Stomach smooth muscle (tissue), 2 donors: ENCODE data around the gene SLC19A2.

Experiments used
- H3K27ac ChIP-seq: one replicate; pipeline ENCODE4 v1.7.0; 2013; ENCODE audit warnings: mild to moderate bottlenecking, low read length, inconsistent platforms
- H3K27me3 ChIP-seq, 2 donors: one replicate each; pipeline ENCODE4 v1.7.0; 2013; ENCODE audit warnings: low read length in 2 of 2; ENCODE audit not compliant: insufficient read depth in 2 of 2, control insufficient read depth in 1 of 2
- H3K36me3 ChIP-seq, 2 donors: one replicate each; pipeline ENCODE4 v1.7.0; 2013; ENCODE audit warnings: low read length in 2 of 2; ENCODE audit not compliant: control insufficient read depth in 2 of 2, insufficient read depth in 2 of 2
- H3K4me1 ChIP-seq: one replicate; pipeline ENCODE4 v1.7.0; 2013; ENCODE audit warnings: low read length; ENCODE audit not compliant: control insufficient read depth, insufficient read depth
- H3K4me3 ChIP-seq, 2 donors: one replicate each; pipeline ENCODE4 v1.7.0; 2013; ENCODE audit warnings: low read length in 2 of 2
- H3K9ac ChIP-seq, 2 donors: one replicate each; pipeline ENCODE4 v1.7.0; 2013; ENCODE audit warnings: low read length in 2 of 2, mild to moderate bottlenecking in 1 of 2
- H3K9me3 ChIP-seq, 2 donors: one replicate each; pipeline ENCODE4 v1.7.0; 2013; ENCODE audit warnings: low read length in 2 of 2; ENCODE audit not compliant: control insufficient read depth in 2 of 2
- donor health status: healthy.
- donor health status: Pancreatic carcinoma.

The SLC19A2 gene

DNA sequence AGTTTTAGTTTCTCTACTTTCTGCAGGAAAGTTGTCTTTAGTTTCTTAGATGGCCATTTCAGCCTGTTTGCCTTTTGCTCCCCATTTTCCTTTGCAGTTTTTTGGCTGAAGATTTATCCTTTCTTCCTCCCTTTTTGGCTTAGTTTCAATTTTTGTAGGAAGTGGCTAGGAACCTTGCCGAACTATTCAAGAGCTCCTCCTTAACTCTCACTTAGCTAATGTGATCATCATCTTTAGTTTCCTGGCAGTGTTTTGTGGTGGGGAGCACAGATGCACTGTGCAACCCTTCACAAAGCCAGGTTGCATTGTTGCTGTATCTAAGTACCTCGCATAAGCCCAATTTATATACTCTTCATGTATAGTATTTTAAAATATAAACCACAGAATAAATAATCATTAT is 29.7 kb downstream of the SLC19A2 start:
- Histone ChIP-seq H3K4me3 (no peak overlapping the region), H3K4me1 (no peaks in the 10 kb centered on the region), H3K27ac (no peak overlapping the region), H3K9ac (no peak overlapping the region), H3K36me3 (no peaks in the 10 kb centered on the region), H3K27me3 (peaks cover 6 to 8% of the 10 kb centered on the region in 2 donors), H3K9me3 (no peaks in the 10 kb centered on the region)

DNA sequence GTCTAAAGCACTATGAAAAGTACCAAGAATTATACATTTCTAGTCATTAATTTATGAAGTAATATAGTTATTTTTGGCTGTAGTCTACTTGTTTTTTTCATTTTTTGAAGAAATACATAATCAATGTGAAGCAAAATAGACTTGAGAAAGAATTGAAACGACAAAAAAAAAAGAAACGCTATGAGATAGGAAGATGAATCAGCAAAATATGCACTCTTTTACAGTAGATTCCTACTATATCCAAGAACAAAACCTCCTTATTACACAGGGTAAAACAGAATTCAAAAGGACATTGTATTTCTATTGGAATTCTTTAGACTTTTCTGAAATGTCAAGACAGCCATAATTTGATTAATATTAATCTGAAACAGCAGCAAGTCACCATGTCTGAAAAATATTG is 32.8 kb downstream of the SLC19A2 start:
- no peak overlapping the region for H3K9ac ChIP-seq
- no peaks in the 10 kb centered on the region for H3K36me3 ChIP-seq
- H3K4me1 ChIP-seq = no peaks in the 10 kb centered on the region
- no peak overlapping the region for H3K27ac ChIP-seq
- H3K4me3 ChIP-seq = no peak overlapping the region
- no peaks in the 10 kb centered on the region for H3K9me3 ChIP-seq
- H3K27me3 ChIP-seq = no peaks in the 10 kb centered on the region

DNA sequence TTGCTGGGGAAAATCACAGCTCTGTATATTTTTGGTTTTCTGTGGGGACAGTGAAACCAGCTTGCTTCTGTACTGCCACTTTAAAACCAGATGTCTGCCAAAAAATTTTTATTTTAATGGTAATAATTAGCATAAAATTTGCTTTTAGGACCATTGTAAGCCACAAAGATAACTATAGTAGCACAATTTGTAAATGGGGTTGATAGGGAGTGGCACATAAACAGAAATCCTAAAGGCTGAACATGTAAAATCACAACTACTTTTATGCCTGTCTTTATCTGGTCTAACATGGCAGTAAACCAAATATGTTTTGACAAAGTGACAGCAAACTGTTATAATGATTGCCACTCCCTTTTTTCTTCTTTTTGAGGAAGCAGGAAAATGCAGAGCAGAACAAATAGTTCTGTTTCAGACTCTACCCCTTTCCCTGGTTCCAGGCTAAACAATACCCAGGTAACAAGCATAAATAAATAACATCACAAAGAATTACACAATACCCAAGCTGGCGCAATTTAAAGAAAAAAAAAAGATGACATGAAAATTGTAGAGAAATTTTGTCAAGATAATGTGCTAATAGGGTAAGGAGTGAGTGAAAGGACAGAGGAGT is 34.4 kb downstream of the SLC19A2 start:
- H3K27me3 ChIP-seq = no peaks in the 10 kb centered on the region
- H3K36me3 ChIP-seq = no peaks in the 10 kb centered on the region
- no peak overlapping the region for H3K9ac ChIP-seq
- no peaks in the 10 kb centered on the region for H3K4me1 ChIP-seq
- no peak overlapping the region for H3K27ac ChIP-seq
- H3K9me3 ChIP-seq = no peaks in the 10 kb centered on the region
- no peak overlapping the region for H3K4me3 ChIP-seq

DNA sequence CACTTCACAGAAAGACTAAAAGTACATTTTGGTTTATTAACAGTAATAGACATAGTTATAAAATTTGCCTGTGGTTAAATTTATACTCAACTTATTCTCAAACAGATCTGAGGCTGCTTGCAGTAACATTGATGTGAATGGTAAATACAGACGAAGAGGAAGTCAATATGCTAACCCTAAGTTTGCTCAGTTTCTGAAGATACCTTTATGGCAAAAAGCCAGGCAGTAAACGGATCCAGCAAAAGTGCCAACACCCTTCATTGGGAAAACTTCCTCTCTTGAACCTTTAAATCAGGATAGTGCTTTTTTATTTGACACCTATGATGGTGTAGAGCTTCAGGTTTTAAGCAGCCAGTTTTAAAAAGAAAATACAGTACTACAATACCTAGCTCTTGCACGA is 41.8 kb downstream of the SLC19A2 start:
- Histone ChIP-seq H3K9ac (no peak overlapping the region), H3K36me3 (no peaks in the 10 kb centered on the region), H3K4me1 (no peaks in the 10 kb centered on the region), H3K27ac (no peak overlapping the region), H3K9me3 (no peaks in the 10 kb centered on the region), H3K4me3 (no peak overlapping the region), H3K27me3 (no peaks in the 10 kb centered on the region)

DNA sequence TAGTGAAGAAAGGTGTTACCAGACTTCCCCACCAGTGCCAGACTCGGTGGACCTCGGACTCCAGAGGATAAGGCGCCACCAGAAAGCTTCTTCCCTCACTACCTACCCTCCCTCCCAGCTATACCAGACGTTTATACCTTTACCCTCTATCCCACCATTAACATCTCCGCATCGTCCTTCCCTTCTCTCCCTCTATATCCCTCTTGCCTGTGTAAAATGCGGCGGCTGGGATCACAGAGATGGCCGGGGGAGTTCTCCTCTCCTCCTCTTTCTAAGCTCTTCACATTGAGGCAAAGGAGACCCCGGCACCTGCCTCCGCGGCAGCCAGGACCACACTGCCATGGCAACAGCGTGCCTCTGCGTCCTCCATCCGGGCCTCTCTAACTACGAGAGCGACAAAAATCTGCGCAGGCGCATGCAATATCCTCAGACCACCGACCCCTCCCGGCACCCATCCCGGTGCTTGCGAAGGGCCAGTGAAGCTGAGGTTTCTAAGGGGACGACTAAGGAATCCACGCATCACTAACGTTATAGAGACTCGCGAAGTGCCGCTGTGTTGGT is 58.6 kb downstream of the SLC19A2 start, which contains the start of gene CCDC181:
CCDC181 (minus strand) TSS at position 394 of the 561 bp plus-strand sequence. CDS start 2,547 bp downstream, outside the sequence.
- H3K4me1 ChIP-seq = no peaks in the 10 kb centered on the region
- no peaks in the 10 kb centered on the region for H3K36me3 ChIP-seq
- no peaks in the 10 kb centered on the region for H3K9me3 ChIP-seq
- peaks cover 7% of the 10 kb centered on the region in 2 donors for H3K27me3 ChIP-seq
- H3K9ac ChIP-seq = peak within 1 kb of the TSS; percentile 50 to 66
- H3K4me3 ChIP-seq = peak within 1 kb of the TSS; percentile 73 to 75
- no peak within 1 kb of the TSS for H3K27ac ChIP-seq

DNA sequence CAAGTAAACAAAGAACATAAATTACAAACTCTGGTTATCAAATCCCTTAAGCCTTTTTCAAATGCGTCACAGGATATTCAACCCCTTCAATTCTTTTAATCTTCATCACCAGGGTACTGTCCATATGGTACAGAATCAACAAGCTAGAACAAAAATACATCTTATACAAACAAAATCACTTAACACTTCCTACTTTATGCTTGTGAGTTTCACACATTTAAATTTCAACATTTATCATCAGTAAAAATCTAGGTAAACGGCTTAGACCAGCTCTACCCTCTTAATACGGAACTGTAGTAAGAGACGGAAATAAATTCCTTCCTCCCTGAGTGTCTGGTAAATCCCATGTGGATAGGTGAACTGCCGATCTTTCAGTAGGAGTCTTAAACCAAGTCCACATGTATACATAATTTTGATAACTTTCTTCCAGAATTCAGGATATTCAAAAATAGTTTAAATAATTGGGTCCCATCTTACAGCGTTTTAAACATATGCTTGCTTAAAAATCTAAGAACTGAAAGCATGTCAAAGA is 59.5 kb downstream of the SLC19A2 start:
- H3K4me1 ChIP-seq = no peaks in the 10 kb centered on the region
- H3K9me3 ChIP-seq = no peaks in the 10 kb centered on the region
- H3K9ac ChIP-seq = no peak overlapping the region
- H3K27ac ChIP-seq = no peak overlapping the region
- no peak overlapping the region for H3K4me3 ChIP-seq
- peaks cover 7% of the 10 kb centered on the region in 2 donors for H3K27me3 ChIP-seq
- H3K36me3 ChIP-seq = no peaks in the 10 kb centered on the region

DNA sequence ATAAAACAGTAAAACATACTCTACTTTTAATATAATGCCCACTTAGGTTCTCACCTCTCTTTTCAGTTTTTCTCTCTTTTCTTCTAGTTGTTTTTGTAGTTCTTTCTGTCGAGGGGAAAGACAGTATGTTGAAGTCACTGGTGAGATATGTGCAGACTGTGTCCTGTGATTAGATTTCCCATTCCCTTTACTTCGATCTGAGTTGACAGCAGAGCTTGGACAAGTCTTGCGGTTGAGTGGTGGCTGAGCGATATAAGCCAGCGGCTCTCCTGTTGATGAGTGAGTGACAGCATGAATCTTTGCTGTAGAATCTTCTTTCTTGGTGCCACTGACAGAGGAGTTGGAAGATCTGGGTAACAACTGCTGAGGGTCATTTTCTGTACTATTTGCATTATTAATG is 64.4 kb downstream of the SLC19A2 start:
- no peaks in the 10 kb centered on the region for H3K9me3 ChIP-seq
- H3K27ac ChIP-seq = no peak overlapping the region
- H3K27me3 ChIP-seq = peaks cover 0 to 4% of the 10 kb centered on the region in 2 donors
- no peak overlapping the region for H3K9ac ChIP-seq
- H3K4me1 ChIP-seq = no peaks in the 10 kb centered on the region
- no peaks in the 10 kb centered on the region for H3K36me3 ChIP-seq
- H3K4me3 ChIP-seq = no peak overlapping the region

DNA sequence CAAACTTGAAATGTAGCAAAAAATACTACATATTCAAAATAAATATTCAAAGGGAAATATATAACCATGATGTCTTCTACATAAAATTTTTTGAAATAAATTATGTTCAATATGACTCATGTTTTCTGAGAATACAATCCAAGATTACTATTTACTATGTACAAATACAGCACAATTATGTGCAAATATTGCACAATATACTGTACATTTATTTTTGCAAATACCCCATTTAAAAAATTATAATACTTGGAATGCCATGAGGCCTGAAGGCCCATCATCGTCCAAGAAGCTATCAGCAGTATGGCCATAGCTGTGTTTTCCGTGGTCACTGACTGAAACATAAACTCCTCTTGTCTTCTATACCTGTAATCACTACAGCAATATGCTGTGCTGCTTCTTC is 70.8 kb downstream of the SLC19A2 start:
- H3K36me3 ChIP-seq = no peaks in the 10 kb centered on the region
- no peak overlapping the region for H3K4me3 ChIP-seq
- H3K9me3 ChIP-seq = peaks cover 0 to 2% of the 10 kb centered on the region in 2 donors
- H3K27ac ChIP-seq = no peak overlapping the region
- H3K9ac ChIP-seq = no peak overlapping the region
- H3K27me3 ChIP-seq = no peaks in the 10 kb centered on the region
- no peaks in the 10 kb centered on the region for H3K4me1 ChIP-seq
